ENCODE data around the gene CLASRP. TPM values are rescaled to one million over a fixed set of nuclear protein-coding genes. Genes with fewer than 3 reads are reported as not detected.
"Not testable (repeated sequence)": the region's sequence is repeated elsewhere in the genome, so short reads cannot be mapped to it uniquely, and the experiment has no call there.

The CLASRP gene, protein sequence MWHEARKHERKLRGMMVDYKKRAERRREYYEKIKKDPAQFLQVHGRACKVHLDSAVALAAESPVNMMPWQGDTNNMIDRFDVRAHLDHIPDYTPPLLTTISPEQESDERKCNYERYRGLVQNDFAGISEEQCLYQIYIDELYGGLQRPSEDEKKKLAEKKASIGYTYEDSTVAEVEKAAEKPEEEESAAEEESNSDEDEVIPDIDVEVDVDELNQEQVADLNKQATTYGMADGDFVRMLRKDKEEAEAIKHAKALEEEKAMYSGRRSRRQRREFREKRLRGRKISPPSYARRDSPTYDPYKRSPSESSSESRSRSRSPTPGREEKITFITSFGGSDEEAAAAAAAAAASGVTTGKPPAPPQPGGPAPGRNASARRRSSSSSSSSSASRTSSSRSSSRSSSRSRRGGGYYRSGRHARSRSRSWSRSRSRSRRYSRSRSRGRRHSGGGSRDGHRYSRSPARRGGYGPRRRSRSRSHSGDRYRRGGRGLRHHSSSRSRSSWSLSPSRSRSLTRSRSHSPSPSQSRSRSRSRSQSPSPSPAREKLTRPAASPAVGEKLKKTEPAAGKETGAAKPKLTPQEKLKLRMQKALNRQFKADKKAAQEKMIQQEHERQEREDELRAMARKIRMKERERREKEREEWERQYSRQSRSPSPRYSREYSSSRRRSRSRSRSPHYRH
- 49.4 TPM for total RNA-seq

DNA sequence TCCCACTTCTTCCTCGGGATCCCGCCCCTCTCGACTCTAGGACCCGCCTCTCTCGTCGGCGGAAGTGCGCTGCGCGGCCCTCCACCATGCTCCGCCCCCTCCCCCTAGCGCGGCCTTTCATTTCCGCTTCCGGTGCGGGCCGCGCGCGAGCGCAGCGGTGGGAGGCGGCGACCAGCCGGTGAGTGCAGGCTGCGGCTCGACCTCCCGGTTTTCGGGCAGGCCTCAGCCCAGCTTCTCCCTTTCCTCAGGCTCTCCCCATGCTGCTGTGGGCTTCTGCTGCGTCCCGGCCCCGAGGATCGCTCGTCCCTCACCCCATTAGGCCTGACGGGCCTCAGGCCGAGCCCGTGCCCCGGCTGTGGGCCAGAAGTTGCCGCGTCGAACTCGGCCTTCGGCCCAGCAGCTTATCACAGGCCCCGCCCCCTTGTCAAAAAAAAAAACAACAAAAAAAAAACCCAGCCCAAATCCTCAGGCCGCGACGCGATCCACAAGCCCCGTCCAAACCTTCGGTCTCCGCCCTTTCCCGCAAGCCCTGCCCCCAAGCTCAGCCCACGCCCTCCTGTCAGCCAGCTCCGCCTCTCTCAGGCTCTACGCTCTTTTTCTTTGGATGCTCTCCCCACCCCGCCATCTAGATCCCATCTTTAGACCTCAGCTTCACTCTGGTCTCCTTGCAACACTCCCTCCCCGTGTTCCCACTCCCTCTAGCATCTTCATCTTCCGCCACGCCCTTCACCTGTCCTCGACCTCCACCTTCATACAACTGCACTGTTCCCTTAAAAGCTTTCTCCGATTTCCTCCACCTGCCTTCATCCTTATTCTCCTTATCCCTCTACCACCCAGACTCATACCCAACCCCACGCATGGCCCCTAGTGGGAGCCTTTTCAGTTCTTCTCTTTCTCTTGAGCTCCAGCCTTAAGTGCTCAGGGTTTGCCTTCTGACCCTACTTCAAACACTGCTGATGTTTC is at the start of gene CLASRP:
CLASRP (plus strand) TSS at position 115 of the 963 bp plus-strand sequence. CDS start 1,168 bp downstream, outside the sequence.
- peak within 1 kb of the TSS; percentile 98 for H3K4me3 ChIP-seq (ENCODE audit: low read length)
- H3K9me3 ChIP-seq (ENCODE audit: low read depth, low read length), result no peaks in the 10 kb centered on the region
- no peaks in the 10 kb centered on the region for H3K27me3 ChIP-seq (ENCODE audit: insufficient read depth, low read length)
- H3K4me1 ChIP-seq (ENCODE audit: insufficient read depth, low read length), result peaks cover 38% of the 10 kb centered on the region

DNA sequence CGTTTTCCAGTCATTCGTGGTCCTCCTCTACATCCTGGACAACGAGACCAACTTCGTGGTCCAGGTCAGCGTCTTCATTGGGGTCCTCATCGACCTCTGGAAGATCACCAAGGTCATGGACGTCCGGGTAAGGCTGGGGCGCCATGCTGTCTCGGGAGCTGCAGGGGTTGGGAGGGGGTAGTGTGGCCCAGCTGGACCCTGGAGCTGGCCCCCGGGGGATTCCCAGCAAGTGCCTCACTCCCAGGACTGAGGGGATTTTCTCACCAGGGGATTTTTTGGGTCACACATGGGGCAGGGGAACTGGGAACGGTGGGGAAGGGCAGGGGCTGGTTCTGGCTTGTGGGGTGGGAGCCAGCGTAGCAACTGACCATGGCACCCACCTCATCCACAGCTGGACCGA is 48.4 kb upstream of the CLASRP start:
- Histone ChIP-seq H3K4me3 (ENCODE audit: low read length) (no peak overlapping the region), H3K27me3 (ENCODE audit: insufficient read depth, low read length) (no peaks in the 10 kb centered on the region), H3K4me1 (ENCODE audit: insufficient read depth, low read length) (no peaks in the 10 kb centered on the region), H3K9me3 (ENCODE audit: low read depth, low read length) (no peaks in the 10 kb centered on the region)

DNA sequence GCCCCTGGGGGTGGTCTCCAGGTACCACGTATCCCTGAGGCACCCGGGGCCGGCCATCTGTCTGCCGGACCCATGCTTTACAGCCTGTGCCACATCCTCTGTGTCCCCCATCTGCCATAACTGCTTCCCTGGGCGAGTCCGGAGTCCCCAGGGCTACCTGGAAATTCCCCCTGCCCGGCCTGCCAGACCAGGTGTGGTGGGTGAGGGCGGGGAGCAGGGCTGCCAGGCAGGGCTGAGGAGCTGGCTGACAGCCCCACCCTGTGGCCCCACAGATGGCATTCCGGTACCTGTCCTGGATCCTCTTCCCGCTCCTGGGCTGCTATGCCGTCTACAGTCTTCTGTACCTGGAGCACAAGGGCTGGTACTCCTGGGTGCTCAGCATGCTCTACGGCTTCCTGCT is 47.9 kb upstream of the CLASRP start:
- Histone ChIP-seq H3K9me3 (ENCODE audit: low read depth, low read length) (no peaks in the 10 kb centered on the region), H3K4me3 (ENCODE audit: low read length) (no peak overlapping the region), H3K27me3 (ENCODE audit: insufficient read depth, low read length) (no peaks in the 10 kb centered on the region), H3K4me1 (ENCODE audit: insufficient read depth, low read length) (no peaks in the 10 kb centered on the region)

DNA sequence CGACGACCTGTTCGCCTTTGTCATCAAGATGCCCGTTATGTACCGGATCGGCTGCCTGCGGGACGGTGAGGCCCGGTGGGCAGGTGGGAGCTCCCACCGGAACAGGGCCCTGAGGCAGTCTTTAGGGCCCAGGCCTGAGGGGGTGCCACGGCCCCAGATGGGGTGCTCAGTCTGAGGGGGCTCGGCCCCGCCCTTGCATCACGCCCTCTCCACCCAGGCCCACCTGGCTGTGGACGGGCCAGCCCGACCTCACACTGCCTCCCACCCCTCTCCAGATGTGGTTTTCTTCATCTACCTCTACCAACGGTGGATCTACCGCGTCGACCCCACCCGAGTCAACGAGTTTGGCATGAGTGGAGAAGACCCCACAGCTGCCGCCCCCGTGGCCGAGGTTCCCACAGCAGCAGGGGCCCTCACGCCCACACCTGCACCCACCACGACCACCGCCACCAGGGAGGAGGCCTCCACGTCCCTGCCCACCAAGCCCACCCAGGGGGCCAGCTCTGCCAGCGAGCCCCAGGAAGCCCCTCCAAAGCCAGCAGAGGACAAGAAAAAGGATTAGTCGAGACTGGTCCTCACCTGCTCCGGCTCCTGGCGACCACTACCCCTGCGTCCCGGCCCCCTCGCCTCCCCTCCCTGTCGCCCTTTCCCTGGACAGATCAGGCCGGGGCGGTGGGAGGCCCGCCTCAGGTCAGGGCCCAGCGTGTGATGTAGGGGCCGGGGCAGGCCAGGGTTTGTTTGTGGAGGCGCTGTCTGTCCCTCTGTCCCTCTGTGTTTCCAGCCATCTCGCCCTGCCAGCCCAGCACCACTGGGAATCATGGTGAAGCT is 46.3 kb upstream of the CLASRP start:
- Histone ChIP-seq H3K27me3 (ENCODE audit: insufficient read depth, low read length) (no peaks in the 10 kb centered on the region), H3K4me3 (ENCODE audit: low read length) (no peak overlapping the region)

DNA sequence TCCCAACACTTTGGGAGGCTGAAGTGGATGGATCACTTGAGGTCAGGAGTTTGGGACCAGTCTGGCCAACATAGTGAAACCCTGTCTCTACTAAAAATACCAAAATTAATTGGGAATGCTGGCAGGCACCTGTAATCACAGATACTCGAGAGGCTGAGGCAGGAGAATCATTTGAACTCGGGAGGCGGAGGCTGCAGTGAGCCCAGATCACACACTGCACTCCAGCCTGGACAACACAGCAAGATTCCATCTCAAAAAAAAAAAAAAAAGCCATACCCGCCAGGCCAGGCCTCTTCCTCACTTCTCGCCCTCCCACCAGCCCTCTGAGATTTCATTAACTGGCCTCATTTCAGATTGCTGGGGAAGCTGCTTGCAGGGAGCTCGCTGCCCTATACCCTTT is 45.3 kb upstream of the CLASRP start:
- no peaks in the 10 kb centered on the region for H3K27me3 ChIP-seq (ENCODE audit: insufficient read depth, low read length)
- no peak overlapping the region for H3K4me3 ChIP-seq (ENCODE audit: low read length)
- no peaks in the 10 kb centered on the region for H3K9me3 ChIP-seq (ENCODE audit: low read depth, low read length)
- H3K4me1 ChIP-seq (ENCODE audit: insufficient read depth, low read length), result no peaks in the 10 kb centered on the region

More for the DNA sequence above, 46.3 kb upstream of the CLASRP start:
- no peaks in the 10 kb centered on the region for H3K4me1 ChIP-seq (ENCODE audit: insufficient read depth, low read length)
- H3K9me3 ChIP-seq (ENCODE audit: low read depth, low read length), result no peaks in the 10 kb centered on the region

DNA sequence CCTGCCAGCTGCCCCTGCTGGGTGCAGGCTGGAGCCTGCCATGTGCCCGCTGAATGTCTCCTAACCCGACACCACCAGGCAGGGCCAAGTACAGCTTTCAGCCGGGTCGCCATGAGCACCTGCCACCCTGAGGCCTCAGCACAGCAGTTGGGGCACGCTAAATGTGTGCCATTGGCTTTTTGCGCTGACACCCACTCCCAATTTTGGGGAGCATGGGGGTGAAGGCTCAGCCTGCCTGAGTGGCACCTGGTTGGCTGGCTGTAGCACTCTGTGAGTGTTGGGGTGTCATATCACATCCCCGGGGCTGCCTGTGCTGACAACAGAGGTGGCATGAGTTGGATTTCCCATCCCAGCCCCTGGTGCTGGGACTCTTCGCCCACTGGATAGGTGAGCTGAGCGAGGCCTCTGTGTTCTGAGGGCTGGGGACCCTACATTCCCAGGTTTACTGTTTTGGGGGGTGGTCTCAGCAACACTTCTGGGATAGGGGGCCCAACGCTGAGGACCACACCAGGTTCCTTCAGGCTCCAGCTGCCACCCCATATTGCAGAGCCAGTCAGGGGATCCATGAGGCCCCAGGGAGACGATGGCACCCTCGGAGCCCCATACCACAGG is 44.8 kb upstream of the CLASRP start:
- Histone ChIP-seq H3K9me3 (ENCODE audit: low read depth, low read length) (no peaks in the 10 kb centered on the region), H3K4me3 (ENCODE audit: low read length) (no peak overlapping the region), H3K4me1 (ENCODE audit: insufficient read depth, low read length) (no peaks in the 10 kb centered on the region)

DNA sequence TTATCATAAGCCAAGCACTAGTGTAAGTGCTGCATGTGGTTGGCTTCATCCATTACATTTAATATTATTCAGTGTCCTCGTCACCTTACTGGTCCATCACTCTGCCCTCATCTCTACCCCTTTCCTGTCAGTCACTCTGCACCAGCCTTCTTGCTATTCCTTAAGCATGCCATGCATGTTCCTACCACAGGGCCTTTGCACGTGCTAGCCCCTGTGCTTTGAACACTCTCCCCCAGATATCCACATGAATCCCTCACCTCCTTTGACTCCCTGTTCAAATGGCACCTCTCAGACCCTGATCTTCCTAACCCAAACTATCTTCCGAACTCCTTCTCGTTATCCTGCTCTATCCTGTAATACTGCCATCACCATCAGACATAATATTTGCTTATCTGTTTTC is 40.8 kb upstream of the CLASRP start:
- H3K9me3 ChIP-seq (ENCODE audit: low read depth, low read length), result no peaks in the 10 kb centered on the region
- peaks cover 16% of the 10 kb centered on the region for H3K4me1 ChIP-seq (ENCODE audit: insufficient read depth, low read length)
- no peak overlapping the region for H3K4me3 ChIP-seq (ENCODE audit: low read length)
- no peaks in the 10 kb centered on the region for H3K27me3 ChIP-seq (ENCODE audit: insufficient read depth, low read length)

More for the DNA sequence above, 44.8 kb upstream of the CLASRP start:
- no peaks in the 10 kb centered on the region for H3K27me3 ChIP-seq (ENCODE audit: insufficient read depth, low read length)

DNA sequence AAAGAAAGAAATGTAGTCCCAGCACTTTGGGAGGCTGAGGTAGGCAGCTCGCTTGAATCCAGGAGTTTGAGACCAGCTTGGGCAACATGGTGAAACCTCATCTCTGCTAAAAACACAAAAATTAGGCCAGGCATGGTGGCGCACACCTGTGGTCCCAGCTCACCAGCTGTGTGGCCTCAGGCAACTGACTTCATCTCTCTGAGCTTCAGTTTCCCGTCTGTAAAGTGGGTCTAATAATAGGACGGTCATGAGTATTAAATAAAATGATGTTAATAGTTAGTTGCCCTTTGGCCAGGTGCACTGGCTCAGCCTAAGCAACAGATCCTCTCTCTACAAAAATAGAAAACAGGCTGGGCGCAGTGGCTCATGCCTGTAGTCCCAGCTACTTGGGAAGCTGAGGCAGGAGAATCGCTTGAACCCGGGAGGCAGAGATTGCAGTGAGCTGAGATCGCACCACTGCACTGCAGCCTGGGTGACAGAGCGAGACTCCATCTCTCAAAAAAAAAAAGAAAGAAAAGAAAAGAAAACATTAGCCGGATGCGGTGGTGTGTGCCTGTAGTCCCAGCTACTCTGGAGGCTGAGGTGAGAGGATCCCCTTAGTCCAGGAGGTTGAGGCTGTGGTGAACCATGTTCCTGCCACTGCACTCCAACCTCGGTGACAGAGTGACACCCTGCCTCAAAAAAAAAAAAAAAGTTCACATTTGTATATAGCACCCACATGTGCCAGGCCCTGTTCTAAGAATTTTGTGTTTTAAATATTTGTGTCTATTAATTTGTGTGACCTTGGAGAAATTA is 39.5 kb upstream of the CLASRP start:
- not testable (repeated sequence) for H3K4me3 ChIP-seq (ENCODE audit: low read length); H3K9me3 ChIP-seq (ENCODE audit: low read depth, low read length); H3K27me3 ChIP-seq (ENCODE audit: insufficient read depth, low read length)
- peaks cover 16% of the 10 kb centered on the region for H3K4me1 ChIP-seq (ENCODE audit: insufficient read depth, low read length)

DNA sequence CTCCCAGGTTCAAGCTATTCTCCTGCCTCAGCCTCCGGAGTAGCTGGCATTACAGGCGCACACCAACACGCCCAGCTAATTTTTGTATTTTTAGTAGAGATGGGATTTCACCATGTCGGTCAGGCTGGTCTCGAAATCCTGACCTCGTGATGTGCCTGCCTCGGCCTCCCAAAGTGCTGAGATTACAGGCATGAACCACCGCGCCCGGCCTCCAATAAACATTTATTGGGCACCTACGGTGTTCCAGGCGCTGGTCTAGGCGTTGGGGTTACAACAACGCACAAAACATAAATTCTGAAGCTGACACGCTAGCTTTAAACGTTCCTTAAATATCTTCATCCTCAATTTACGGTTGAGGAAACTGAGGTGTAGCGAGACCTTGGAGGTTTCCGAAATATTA is 38.2 kb upstream of the CLASRP start:
- H3K27me3 ChIP-seq (ENCODE audit: insufficient read depth, low read length); H3K9me3 ChIP-seq (ENCODE audit: low read depth, low read length); H3K4me3 ChIP-seq (ENCODE audit: low read length): not testable (repeated sequence)
- H3K4me1 ChIP-seq (ENCODE audit: insufficient read depth, low read length), result peaks cover 16% of the 10 kb centered on the region

DNA sequence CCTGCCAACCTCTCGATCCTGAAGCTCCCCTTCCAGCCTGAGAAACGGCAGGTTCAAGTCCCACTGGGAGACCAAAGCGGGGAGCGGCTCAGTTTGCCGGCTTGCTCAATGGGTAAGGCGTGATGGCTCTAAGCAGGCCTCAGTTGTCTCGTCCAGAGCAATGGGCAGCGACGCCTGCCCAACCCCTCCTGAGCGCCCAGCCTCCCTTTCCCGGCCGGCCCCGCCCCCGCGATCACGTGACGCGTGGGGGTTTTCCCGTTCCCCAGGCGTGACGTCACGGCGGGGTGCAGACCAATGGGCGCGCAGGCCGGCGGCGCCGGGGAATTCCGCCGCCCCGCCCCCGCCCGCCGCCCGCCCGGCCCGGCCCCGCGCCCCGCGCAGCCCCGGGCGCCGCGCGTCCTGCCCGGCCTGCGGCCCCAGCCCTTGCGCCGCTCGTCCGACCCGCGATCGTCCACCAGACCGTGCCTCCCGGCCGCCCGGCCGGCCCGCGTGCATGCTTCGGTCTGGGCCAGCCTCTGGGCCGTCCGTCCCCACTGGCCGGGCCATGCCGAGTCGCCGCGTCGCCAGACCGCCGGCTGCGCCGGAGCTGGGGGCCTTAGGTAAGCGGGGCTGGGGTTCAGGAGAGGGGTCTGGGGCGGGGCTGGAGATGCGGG is 37.6 kb upstream of the CLASRP start, which contains the start of gene RELB:
RELB (plus strand) TSS at position 378 of the 653 bp plus-strand sequence; CDS start at position 494, 116 bp downstream.
- peaks cover 16% of the 10 kb centered on the region for H3K4me1 ChIP-seq (ENCODE audit: insufficient read depth, low read length)
- H3K4me3 ChIP-seq (ENCODE audit: low read length), result peak within 1 kb of the TSS; percentile 71
- no peaks in the 10 kb centered on the region for H3K9me3 ChIP-seq (ENCODE audit: low read depth, low read length)
- H3K27me3 ChIP-seq (ENCODE audit: insufficient read depth, low read length), result no peaks in the 10 kb centered on the region

DNA sequence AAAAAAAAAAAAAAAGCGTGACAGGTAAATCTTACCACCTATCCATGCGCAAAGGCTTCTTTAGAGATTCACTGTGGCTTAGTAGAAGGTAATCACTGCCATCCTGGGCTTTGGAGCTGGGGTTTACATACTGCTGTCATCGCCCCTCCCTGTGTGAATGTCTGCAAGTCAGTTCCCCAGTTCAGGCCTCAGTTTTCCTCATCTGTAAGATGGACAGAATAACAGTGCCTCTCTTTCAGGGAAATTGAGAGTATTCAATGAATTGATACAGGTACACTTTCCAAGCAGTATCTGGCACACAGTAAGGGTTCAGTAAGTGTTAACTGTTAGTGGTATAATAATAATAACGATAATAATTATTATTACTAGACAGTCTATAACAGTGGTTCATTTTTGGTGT is 35.4 kb upstream of the CLASRP start:
- Histone ChIP-seq H3K4me1 (ENCODE audit: insufficient read depth, low read length) (peaks cover 16% of the 10 kb centered on the region), H3K27me3 (ENCODE audit: insufficient read depth, low read length) (no peaks in the 10 kb centered on the region), H3K9me3 (ENCODE audit: low read depth, low read length) (no peaks in the 10 kb centered on the region), H3K4me3 (ENCODE audit: low read length) (no peak overlapping the region)

DNA sequence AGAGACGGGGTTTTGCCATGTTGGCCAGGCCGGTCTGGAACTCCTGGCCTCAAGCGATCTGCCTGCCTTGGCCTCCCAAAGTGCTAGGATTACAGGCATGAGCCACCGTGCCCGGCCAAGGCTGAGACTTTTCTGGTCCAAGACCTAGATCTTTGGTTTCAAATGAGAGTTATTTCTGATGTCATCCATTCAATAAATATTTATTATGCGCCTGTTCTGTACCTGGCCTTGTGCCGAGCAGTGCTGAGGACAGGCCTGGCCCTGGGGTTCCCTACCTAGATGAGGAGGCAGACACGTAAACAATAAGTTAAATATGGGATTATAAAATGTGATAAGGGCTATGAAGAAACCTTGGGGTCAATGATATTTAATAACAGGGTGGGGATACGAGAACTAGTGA is 33.1 kb upstream of the CLASRP start:
- Histone ChIP-seq H3K4me1 (ENCODE audit: insufficient read depth, low read length) (peaks cover 13% of the 10 kb centered on the region), H3K9me3 (ENCODE audit: low read depth, low read length) (no peaks in the 10 kb centered on the region), H3K4me3 (ENCODE audit: low read length) (no peak overlapping the region), H3K27me3 (ENCODE audit: insufficient read depth, low read length) (no peaks in the 10 kb centered on the region)

DNA sequence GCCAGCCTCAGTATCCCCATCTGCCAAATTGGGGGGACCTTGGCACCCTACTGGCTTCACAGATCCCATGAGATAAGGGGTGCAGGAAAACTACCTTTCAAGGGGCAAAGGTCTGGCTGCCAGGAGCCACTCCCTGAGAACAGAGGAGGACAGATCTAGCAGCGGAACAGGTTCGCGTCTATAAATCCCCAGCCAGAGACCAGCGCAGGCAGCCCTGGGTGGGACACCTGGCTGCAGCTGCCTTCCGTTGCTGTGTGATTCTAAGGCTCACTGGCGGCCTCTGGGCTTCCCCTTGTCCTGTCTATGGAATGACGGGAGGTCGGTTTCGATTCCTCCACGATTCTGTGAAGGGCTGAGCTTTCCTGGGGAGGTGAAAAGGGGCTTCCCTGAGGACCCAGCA is 30.3 kb upstream of the CLASRP start:
- Histone ChIP-seq H3K27me3 (ENCODE audit: insufficient read depth, low read length) (no peaks in the 10 kb centered on the region), H3K4me1 (ENCODE audit: insufficient read depth, low read length) (no peaks in the 10 kb centered on the region), H3K4me3 (ENCODE audit: low read length) (no peak overlapping the region), H3K9me3 (ENCODE audit: low read depth, low read length) (no peaks in the 10 kb centered on the region)
